Endothelial cell of umbilical vein (primary cell): Measurements from ENCODE around the gene NCOA6. TPM values are rescaled to one million over a fixed set of nuclear protein-coding genes. Genes with fewer than 3 reads are reported as not detected.

ENCODE experiments used
- BruUV-seq: library from RNA; stranded (reverse); fragments of 400-500 nt; replicated peaks from 2 replicates; lab custom pipeline; 2021; lab: Mats Ljungman, UMichigan
- CTCF ChIA-PET: fragments of 300-600, 350-600 bp; sonication (Branson Sonifier 250); formaldehyde crosslinking; loops from one replicate; lab custom pipeline; 2021; ENCODE audit warnings: antibody characterized with exemption, inconsistent platforms; lab: Charles Lee
- POLR2A ChIA-PET: fragments of 300-600, 350-600 bp; sonication (Branson Sonifier 250); formaldehyde crosslinking; loops from one replicate; lab custom pipeline; 2021; ENCODE audit warnings: antibody characterized with exemption, inconsistent platforms; lab: Charles Lee
- DNase-seq: peaks from one replicate; pipeline ENCODE4 v3.0.0-alpha.2; 2011; ENCODE audit warnings: low read depth, low spot score
- FAIRE-seq: peaks from 2 replicates; lab custom pipeline; 2011; peaks lifted over from hg19 to GRCh38; lab: Jason Lieb, UNC
- H2AFZ ChIP-seq: 2 replicates; pipeline ENCODE4 v1.6.0; 2012; ENCODE audit warnings: low read depth, low read length, control low read depth, inconsistent platforms
- H3K27ac ChIP-seq: 2 replicates; pipeline ENCODE4 v1.5.1; 2011; ENCODE audit warnings: low read depth, mild to moderate bottlenecking, control low read depth, low read length, moderate library complexity; ENCODE audit not compliant: insufficient read depth
- H3K27me3 ChIP-seq, 2 experiments: 2 replicates each; pipeline versions ENCODE4 v1.6.0 to v1.6.1; 2011; ENCODE audit warnings: low read length in 2 of 2, mixed read lengths in 1 of 2; ENCODE audit not compliant: control insufficient read depth in 2 of 2, insufficient read depth in 2 of 2
- H3K36me3 ChIP-seq, 2 experiments: 2 replicates in 1 of 2; 3 replicates in 1 of 2; pipeline ENCODE4 v1.5.1; 2011; ENCODE audit warnings: low read length in 2 of 2, mild to moderate bottlenecking in 1 of 2, moderate library complexity in 1 of 2; ENCODE audit not compliant: control insufficient read depth in 2 of 2, insufficient read depth in 2 of 2; ENCODE audit errors: extremely low read depth in 1 of 2
- H3K4me1 ChIP-seq: 3 replicates; pipeline ENCODE4 v1.5.1; 2011; ENCODE audit warnings: mild to moderate bottlenecking, low read length; ENCODE audit not compliant: control insufficient read depth, insufficient read depth; ENCODE audit errors: extremely low read depth
- H3K4me2 ChIP-seq: 2 replicates; pipeline ENCODE4 v1.6.1; 2011; ENCODE audit warnings: low read length, control low read depth, mixed read lengths; ENCODE audit not compliant: insufficient read depth
- H3K4me3 ChIP-seq, 3 experiments: fragments of 200-600 bp in 1 of 3; sonication (generic), shearing (Covaris generic) in 1 of 3; replicated peaks in 1 of 3; 2 replicates each; pipeline ENCODE4 v1.5.1; 2011 to 2016; ENCODE audit warnings: control low read depth in 3 of 3, low read length in 3 of 3, mild to moderate bottlenecking in 2 of 3, inconsistent platforms in 1 of 3, low read depth in 1 of 3, moderate library complexity in 1 of 3; ENCODE audit not compliant: insufficient read depth in 1 of 3
- H3K79me2 ChIP-seq: 2 replicates; pipeline ENCODE4 v1.6.0; 2012; ENCODE audit warnings: low read length, inconsistent platforms; ENCODE audit not compliant: control insufficient read depth, insufficient read depth
- H3K9ac ChIP-seq: replicated peaks from 2 replicates; pipeline ENCODE3; 2011; ENCODE audit warnings: low read length, control low read depth; ENCODE audit not compliant: insufficient read depth; ENCODE audit errors: extremely low read depth
- H3K9me1 ChIP-seq: replicated peaks from 3 replicates; pipeline ENCODE4 v1.6.0; 2011; ENCODE audit warnings: mild to moderate bottlenecking, low read length; ENCODE audit not compliant: control insufficient read depth, insufficient read depth; ENCODE audit errors: extremely low read depth
- H3K9me3 ChIP-seq: replicated peaks from 2 replicates; pipeline ENCODE4 v1.5.1; 2012; ENCODE audit warnings: low read length, inconsistent platforms; ENCODE audit not compliant: control insufficient read depth, insufficient read depth
- H4K20me1 ChIP-seq: replicated peaks from 2 replicates; pipeline ENCODE3; 2011; ENCODE audit warnings: mild to moderate bottlenecking, low read length; ENCODE audit not compliant: control insufficient read depth, insufficient read depth; ENCODE audit errors: extremely low read depth
- EZH2 ChIP-seq: IDR thresholded peaks from 2 replicates; pipeline ENCODE4 v1.6.1; 2012; ENCODE audit warnings: borderline replicate concordance, low read depth, mild to moderate bottlenecking, moderate library complexity, low read length, inconsistent platforms; ENCODE audit not compliant: severe bottlenecking
- FOS ChIP-seq: IDR thresholded peaks from 2 replicates; pipeline ENCODE4 v1.6.1; 2011; ENCODE audit warnings: mild to moderate bottlenecking, low read length, moderate library complexity, borderline replicate concordance; ENCODE audit not compliant: insufficient read depth
- GATA2 ChIP-seq: IDR thresholded peaks from 2 replicates; pipeline ENCODE4 v1.7.0; 2011; ENCODE audit warnings: low read depth, mild to moderate bottlenecking, moderate library complexity, mixed read lengths, low read length; ENCODE audit not compliant: insufficient read length, insufficient read depth
- JUN ChIP-seq: IDR thresholded peaks from 2 replicates; pipeline ENCODE4 v1.6.1; 2011; ENCODE audit warnings: borderline replicate concordance, low read depth; ENCODE audit not compliant: insufficient read length, insufficient read depth
- MYC ChIP-seq: IDR thresholded peaks from one replicate; pipeline ENCODE4 v1.6.1; 2011; ENCODE audit warnings: mild to moderate bottlenecking, low read depth, low read length
- POLR2A ChIP-seq: IDR thresholded peaks from 2 replicates; pipeline ENCODE4 v1.6.1; 2012; ENCODE audit warnings: low read depth, mild to moderate bottlenecking, control low read depth, low read length
- POLR2AphosphoS5 ChIP-seq: IDR thresholded peaks from 2 replicates; pipeline ENCODE4 v1.6.1; 2012; ENCODE audit warnings: low read depth, mild to moderate bottlenecking, control low read depth, low read length, moderate library complexity; ENCODE audit not compliant: insufficient read depth
- dilution Hi-C: fragments of 300-500 bp; cut with MboI; formaldehyde crosslinking; loops from one replicate; pipeline ENCODE4 v1.15.0; 2019; ENCODE audit warnings: low sequenced_read_pairs; ENCODE audit not compliant: extremely low pct_ligation_motif_present
- intact Hi-C: fragments of 100-400 bp; cut with micrococcal nuclease; formaldehyde crosslinking; loops from one replicate; pipeline ENCODE4 v1.10.0; 2022
- polyA plus RNA-seq, 4 experiments: library from polyadenylated mRNA; depleted of rRNA in 3 of 4; stranded (reverse) in 3 of 4; unstranded in 1 of 4; fragments of >200 nt; gene quantifications; 2 replicates each; pipeline versions ENCODE4 v1.2.1 to v1.2.3, GENCODE V29; 2011 to 2012; ENCODE audit warnings: missing spikeins in 1 of 4
- total RNA-seq: library from RNA; stranded (reverse); gene quantifications from 2 replicates; pipeline ENCODE4 v1.2.3, GENCODE V29; 2021
- TF ChIP-seq, protein P1 (sequence below): IDR thresholded peaks from 2 replicates; pipeline ENCODE4 v1.6.1; 2011; ENCODE audit not compliant: insufficient read depth, insufficient read length
- TF ChIP-seq, protein P2 (sequence below), 2 donors: IDR thresholded peaks; 1 replicate in 1 of 2; 2 replicates in 1 of 2; pipeline ENCODE4 v1.5.1; 2011; ENCODE audit warnings: low read length in 2 of 2, mild to moderate bottlenecking in 2 of 2, moderate library complexity in 2 of 2, control low read depth in 1 of 2, inconsistent platforms in 1 of 2, low read depth in 1 of 2; ENCODE audit not compliant: insufficient read depth in 1 of 2; ENCODE audit errors: extremely low read depth in 1 of 2

Gene NCOA6
- total and polyA plus RNA-seq, 2 donors (not counting 3 experiments of a cell fraction or from before 2014, with no cell fraction given), result 16.9 to 26.7 TPM

DNA sequence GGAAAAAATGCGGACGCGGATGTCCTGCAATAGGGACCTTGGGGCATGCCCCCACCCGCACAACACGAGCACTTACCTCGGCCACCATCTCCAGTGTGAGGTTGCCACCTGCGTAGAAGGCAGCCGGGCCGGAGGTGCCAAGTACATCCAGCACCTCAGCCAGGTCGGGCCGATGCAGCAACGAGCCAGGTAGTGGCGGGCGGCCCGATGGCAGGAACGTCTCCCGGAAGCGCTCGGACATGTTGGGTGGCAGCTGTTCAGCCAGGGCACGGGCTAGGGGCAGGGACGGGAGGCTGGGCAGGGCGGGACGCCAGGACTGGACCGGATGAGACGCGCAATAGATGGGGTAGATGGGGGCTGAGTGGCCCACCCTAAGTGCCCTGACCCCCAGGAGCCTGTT lies 33.9 kb upstream of the NCOA6 start:
- Histone ChIP-seq H2AFZ (no peak overlapping the region), H3K27me3 (no peaks in the 10 kb centered on the region), H3K36me3 (no peaks in the 10 kb centered on the region), H4K20me1 (no peaks in the 10 kb centered on the region), H3K9ac (no peak overlapping the region), H3K4me1 (no peaks in the 10 kb centered on the region), H3K79me2 (no peaks in the 10 kb centered on the region), H3K27ac (no peak overlapping the region), H3K9me3 (no peaks in the 10 kb centered on the region), H3K9me1 (no peaks in the 10 kb centered on the region), H3K4me3 (no peak overlapping the region), H3K4me2 (no peak overlapping the region)
- DNase-seq (no peak), FAIRE-seq (no peak)
- CTCF ChIA-PET, result no interaction called here
- POLR2A ChIA-PET, result interaction anchor here (1.0 kb wide), 1 partner anchor 416 kb away, joined by 3 read pairs; no protein-coding TSS in a partner anchor
- intact Hi-C loops, result no loop called here
- dilution Hi-C loops, result no loop called here
- BruUV-seq, result no TSS peak
- TF ChIP-seq MYC, result no peak
- no peak for TF ChIP-seq POLR2AphosphoS5
- no peak for TF ChIP-seq GATA2
- TF ChIP-seq, protein P1, sequence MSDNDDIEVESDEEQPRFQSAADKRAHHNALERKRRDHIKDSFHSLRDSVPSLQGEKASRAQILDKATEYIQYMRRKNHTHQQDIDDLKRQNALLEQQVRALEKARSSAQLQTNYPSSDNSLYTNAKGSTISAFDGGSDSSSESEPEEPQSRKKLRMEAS, result no peak
- TF ChIP-seq, protein P2, sequence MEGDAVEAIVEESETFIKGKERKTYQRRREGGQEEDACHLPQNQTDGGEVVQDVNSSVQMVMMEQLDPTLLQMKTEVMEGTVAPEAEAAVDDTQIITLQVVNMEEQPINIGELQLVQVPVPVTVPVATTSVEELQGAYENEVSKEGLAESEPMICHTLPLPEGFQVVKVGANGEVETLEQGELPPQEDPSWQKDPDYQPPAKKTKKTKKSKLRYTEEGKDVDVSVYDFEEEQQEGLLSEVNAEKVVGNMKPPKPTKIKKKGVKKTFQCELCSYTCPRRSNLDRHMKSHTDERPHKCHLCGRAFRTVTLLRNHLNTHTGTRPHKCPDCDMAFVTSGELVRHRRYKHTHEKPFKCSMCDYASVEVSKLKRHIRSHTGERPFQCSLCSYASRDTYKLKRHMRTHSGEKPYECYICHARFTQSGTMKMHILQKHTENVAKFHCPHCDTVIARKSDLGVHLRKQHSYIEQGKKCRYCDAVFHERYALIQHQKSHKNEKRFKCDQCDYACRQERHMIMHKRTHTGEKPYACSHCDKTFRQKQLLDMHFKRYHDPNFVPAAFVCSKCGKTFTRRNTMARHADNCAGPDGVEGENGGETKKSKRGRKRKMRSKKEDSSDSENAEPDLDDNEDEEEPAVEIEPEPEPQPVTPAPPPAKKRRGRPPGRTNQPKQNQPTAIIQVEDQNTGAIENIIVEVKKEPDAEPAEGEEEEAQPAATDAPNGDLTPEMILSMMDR (IDR thresholded peaks at IDR 0.05; ENCODE audit: extremely low read depth in 1 of 2, insufficient read depth in 1 of 2, low read depth in 1 of 2, low read length in 2 of 2), result no peak
- TF ChIP-seq EZH2, result no peak
- no peak for TF ChIP-seq JUN
- no peak for TF ChIP-seq POLR2A
- no peak for TF ChIP-seq FOS
